ENCODE measurements around the gene SOX8.
"Not testable (repeated sequence)": the region's sequence is repeated elsewhere in the genome, so short reads cannot be mapped to it uniquely, and the experiment has no call there.

The SOX8 gene

DNA sequence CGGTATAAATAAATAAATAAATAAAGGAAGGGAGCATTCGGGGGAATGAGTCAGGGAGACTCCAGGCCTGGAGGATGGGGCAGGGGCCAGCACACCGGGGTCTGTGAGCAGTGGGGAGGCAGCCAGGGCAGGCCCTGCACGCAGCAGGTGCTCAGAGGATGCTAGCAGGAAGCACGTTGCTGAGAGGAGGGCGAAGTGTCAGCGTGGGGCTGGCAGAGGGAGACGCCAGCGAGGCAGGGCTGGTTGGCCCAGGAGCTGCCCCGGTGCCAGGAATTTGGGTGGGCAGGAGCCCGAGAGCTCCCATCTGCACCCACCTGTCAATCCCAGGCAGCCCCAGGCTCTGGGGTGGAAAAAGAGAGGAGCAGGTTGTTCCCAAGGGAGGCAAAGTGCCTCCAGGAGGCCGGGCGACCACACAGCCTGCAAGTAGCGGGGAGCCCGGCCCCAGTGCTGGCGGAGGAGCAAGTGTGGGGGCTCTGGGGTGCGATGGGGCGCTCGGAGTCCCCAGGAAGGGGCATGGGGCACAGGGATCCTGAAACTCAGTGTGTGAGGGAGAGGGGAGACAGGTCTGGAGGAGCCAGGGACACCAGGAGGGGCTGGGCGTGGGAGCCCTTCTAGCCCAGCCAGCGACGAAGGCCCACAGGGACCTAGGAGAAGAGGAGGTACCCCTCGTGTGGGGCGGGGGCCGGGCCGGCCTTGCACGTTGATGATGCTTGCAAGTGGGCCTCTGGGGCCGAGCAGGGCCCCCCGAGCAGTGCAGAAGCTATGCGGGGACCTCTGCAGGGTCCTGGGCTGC is 28.0 kb downstream of the SOX8 start:
- DNase-seq = no peak

DNA sequence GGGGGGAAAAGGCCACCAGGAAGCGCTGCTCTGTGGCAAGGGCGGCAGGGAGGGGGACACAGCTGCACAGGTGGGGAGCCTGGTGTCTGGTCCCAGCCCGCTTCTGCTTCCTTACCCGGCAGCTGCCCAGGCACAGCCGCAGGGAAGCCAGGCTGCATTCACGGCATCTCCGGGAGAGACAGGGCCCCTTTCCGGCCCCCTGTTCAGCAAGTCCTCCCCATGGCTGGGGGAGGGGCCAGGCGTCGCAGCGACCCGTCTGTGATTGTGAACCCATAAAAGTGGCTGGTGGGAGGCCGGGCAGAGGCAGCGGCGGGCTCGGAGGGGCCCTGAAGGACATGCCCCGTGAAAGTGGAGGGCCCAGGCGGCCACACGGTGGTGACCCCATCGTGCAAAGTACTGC is 28.7 kb downstream of the SOX8 start:
- no peak for DNase-seq

DNA sequence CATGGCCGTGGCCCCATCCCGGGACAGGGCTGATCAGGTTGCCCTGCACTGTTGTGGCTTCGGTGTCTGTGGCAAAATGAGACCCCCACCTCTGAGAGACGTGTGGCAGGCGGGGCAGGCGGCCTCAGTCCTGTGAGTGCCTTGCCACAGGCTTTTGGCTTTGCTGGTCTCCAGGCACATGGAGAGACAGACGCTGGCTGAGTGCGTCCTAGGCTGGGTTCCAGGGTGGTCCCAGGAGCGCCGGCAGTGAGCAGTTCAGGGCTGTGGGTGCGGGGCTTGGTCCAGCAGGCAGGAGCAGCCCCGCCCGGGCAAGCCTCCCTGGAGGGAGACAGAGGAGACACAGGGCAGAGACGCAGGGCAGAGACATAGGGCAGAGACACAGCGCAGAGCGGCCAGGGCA is 29.2 kb downstream of the SOX8 start:
- DNase-seq = no peak

DNA sequence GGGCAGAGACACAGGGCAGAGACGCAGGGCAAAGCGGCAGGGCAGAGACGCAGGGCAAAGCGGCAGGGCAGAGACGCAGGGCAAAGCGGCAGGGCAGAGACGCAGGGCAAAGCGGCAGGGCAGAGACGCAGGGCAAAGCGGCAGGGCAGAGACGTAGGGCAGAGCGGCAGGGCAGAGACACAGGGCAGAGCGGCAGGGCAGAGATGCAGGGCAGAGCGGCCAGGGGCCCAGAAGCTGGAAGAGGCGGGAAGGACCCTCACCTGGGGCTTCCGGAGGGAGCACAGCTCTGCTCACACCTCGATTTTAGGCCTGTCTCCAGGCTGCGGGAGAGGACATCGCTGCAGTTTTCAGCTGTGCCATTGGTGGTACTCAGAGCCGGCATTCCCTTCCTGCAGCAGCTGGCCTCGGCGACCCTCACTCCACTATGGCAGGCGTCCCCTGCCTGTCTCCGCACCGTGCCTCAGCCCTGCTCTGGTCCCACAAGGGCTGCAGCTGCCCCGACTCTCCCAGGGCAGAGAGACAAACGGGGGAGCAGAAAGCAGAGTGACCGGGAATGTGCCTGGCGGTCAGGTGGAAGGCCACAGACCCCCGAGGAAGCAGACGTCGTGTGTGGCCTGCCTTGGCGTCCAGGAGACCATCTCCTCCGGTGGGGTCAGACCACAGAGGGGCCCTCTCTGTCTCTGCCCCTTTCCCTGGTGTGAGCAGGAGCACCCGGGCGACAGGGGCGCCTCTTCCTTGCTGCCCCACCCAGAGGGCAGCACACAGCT is 29.9 kb downstream of the SOX8 start:
- DNase-seq = no peak

DNA sequence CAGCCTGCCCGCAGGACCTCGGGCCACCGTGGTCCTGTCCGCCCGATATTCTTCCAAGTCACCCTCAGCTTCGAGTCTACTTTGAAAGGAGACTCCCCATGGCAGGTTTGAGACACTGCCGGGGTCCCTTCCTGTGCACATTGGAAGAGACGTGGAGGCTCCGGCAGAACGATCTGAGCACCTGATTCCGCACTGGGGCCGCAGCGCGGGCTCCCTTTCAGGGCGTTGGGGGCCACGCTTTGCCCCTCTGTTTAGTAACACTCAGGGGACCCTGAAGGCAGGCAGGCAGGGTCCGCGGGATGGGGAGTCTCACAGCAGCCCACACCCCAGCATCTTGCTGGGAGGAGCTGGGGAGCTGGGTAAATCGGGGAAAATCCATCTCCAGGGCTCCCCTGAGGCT is 30.6 kb downstream of the SOX8 start:
- DNase-seq = no peak

DNA sequence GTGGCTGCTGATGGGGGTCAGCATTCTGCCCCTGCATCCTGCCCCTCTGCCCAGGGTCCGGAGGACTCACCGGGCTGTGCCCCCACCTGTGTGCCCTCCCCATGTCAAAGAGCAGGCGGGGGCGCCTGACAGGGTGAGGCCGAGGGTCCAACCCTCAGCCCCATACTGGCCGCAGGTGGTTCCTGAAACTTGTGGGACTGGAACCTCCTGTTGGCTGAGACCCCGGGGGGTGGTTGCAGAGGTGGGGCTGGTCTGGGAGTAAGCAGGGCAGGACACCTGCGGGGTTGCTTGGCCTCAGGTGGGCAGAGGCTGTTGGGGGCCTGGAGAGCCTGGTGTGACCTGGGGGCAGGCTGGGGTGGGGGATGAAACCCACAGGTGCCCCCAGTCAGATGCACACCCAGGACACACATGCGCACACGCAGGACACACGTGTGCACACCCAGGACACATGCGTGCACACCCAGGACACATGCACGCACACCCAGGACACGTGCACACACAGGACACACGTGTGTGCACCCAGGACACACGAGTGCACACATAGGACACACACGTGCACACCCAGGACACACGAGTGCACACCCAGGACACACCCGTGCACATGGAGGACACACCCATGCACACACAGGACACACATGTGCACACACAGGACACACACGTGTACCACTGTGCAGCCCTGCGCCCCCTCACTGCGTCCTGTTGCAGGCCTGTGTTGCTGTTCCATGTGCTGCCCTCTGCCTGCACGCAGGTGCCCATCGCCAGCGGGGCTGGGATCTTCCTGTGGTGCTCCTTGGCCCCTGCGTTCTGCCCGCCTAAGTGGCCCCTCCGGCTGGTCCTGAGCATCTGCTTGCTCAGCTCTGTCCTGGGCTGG is 31.4 kb downstream of the SOX8 start:
- no peak for DNase-seq

DNA sequence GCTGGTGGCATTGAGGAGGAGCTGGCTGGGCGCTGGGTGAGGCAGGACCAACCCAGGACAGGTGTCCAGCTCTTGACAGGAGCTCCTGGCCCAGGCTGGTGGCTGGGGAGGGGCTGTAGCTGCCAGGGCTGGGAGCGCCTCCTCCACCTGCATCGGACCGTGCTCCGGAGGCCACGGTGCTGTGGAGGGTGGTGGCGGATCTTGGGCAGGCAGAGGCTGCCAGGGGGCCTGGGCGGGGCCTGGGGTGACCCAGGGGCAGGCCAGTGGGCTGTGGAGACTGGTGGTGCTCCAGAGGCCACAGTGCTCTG is 32.0 kb downstream of the SOX8 start:
- DNase-seq = no peak

DNA sequence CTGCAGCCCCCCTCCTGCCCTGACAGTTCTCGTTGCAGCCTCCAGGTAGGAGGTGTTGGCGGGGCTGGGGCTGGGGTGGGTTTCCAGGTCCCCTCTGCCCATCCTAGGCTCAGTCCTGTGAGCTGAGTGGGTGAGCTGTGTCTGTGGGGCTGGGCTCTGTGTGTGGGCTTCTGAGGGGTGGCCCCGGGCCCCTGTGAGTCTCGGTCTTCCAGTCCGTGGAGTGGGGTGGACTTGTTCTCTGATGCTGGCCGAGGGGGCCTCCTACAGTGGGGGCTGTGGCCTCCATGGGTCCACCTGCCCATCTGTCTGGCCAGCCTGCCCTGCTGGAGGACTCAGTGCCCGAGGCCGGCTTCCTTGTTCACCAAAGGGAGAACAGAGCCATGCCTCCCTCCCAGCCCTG is 32.7 kb downstream of the SOX8 start:
- no peak for DNase-seq

DNA sequence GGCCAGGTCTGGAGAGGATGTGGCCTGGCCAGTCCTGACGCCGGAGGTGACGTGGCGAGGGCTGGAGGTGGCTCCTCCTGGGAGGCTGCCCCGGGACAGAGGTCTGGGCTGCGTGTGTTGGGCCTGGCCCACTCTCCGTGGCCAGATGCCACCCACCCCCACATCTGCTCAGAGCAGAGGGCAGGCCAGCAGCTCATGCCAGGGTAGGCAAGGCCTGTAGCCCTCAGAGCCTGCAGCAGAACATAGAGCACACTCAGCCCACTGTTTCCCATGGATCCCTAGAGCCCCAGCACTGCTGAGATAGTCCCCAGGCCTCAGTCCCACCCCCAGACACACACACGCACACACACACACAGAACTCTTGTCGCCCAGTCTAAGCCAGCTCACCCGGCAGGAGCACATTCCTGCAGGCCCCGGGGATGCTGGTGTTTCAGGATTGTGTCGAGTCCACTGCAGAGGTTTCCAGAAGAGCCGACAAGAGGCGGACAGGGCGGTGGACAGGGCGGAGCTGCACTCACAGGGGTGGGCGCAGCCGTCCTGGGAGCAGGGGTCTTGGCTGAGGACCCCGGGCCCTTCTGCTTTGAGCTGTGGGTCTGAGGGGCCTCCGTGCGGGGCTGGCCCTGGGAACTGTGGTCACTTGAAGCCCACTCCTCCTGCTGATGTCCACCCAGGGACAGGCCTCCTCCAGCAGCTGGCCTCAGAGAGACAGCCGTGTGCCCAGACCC is 33.4 kb downstream of the SOX8 start:
- DNase-seq = no peak

DNA sequence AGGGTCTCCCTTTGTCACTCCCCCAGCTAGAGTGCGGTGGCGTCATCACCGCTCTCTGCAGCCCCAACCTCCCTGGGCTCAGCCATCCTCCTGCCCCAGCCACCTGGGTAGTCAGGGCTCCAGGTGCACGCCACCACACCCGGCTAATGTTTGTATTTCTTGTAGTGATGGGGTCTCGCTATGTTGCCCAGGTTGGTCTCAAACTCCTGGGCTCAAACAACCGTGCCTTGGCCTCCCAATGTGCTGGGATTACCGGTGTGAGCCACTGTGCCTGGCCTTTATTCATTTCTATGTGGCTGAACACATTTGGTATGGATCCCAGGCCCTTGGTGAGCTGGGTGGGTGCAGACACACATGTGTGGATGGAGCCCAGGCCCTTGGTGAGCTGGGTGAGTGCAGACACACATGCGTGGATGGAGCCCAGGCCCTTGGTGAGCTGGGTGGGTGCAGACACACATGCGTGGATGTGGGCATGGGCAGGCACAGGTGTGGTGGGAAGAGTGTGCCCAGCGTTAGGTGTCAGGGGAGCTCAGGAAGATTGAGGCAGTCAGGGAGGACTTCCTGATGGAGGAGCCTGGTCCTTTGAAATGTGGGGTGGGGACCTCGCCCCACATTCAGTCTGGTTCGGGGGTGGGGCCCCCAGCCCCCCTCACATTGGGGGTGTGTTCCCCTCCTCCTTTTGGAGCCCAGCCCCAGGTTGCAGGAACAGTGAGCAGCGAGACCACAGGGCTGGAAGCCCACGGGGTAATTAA is 37.1 kb downstream of the SOX8 start:
- no peak for DNase-seq

DNA sequence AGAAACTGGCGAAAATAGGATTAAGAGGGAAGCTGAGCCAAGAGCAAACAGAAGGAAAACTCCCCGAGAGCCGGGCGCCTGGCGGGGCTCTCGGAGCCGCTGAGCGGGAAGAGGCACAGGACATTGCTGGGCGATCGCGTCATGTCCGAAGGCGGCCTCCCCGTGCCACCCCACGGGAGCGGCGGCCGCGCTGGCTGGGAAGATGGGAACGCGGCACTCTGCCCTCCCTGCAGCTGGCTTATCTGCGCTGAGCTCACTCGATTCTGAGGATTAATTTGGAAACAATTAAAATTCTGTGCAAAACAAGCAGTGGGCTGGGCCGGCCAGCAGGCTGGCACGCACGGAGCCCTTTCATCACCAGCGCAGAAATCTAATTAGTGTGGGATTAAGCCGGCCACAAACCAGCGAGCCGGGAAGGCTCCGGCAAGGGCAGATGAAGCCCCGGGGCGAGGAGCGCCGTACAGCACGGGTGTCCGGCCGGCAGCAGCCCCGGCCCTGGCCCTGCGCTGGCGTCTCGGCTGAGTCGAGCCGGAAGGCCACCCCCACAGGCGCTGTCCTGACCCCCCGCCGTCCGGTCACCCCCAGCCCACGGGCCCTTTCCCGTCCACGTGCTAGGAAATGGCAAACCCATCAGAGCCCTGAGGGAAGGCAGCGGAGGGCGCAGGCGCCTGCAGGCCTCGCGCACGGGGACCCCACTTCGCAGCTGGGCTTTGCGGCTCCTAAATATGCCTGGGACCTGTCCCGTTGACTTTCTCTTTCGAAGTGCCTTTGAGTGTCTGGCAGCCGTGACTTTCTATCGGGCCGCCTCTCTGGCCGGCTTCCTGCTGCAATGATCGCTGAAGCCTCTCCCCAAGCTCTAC is 37.9 kb downstream of the SOX8 start:
- no peak for DNase-seq

DNA sequence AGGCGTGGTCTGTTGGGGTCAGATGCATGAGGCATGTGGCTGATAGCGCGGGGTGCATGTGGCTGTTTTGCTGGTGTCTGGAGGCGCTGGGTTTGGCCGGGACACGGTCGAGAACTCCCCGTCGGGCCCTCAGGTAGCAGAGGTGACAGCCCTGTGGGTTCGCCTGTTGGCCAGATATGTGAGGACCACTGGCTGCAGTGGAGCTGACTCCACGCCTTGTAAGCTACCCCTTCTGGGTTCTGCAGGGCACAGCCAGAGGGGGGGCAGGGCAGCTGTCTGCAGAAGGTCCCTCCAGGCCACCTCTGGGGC is 38.5 kb downstream of the SOX8 start:
- DNase-seq = no peak

DNA sequence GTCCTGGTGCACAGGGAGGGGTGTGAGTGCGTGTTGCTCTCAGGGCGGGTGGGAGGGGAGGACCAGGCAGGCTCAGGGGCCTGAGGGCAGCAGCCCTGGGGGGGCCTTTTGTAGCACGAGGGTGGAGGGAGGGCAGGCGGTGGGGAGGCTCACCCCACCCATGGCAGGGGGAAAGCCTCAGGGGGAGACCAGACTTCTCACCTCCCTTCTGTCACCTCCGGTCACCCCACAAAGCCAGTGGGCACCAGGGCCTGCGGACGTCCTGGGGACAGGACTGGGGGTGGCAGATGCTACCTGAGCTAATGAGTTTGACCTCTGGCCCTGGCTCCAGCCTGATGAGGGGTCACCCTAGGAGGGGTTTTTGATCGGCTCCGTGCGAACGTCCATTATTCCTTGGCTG is 39.0 kb downstream of the SOX8 start:
- no peak for DNase-seq

DNA sequence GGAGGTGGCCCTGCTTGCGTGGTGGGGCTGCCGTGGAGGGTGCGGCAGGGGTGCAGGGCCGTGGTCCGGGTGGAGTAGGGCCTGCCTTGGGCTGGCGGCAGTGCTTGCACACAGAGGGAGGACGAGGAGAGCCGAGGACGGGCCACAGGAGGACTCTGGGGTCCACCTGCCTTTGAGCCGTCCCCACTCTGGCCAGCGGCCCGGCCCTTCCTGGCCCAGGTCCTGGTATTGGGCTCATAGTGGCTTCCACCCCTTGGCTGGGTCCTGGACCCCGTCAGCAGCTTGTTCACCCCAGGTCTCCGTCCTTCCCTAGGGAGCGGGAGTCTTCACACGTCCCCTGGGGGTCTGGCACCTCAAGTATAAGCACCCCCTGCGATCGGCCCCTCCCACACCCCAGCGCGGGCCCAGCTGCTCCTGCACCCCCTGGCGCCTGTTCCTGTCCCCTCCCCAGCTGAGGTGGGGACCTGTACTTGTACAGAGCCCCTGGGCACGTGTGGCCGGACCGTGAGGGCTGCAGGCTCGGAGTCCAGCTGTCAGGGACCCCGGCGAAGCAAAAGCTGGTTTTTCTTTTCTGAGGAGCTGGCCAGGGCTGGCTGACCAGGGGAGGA is 40.1 kb downstream of the SOX8 start:
- DNase-seq = no peak

DNA sequence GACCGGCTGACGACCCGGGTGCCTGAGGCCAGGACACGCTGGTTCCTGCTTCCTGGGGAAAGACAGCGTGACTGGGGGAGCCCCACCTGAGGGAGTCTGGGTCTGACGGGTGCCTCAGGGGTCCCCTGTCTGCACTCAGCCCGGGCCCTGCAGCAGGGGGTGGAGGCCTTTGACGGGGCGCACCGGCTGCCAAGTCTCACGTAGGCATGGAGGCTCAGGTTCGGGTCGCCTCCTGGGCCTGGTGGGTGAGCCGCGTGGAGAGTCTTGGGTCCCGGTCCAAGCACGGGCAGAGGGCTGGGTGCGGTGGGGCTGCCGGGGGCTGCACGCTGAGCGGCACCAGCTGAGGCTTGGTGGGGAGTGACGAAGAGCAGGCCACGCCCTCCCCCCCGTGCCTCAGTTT is 40.9 kb downstream of the SOX8 start:
- no peak for DNase-seq

DNA sequence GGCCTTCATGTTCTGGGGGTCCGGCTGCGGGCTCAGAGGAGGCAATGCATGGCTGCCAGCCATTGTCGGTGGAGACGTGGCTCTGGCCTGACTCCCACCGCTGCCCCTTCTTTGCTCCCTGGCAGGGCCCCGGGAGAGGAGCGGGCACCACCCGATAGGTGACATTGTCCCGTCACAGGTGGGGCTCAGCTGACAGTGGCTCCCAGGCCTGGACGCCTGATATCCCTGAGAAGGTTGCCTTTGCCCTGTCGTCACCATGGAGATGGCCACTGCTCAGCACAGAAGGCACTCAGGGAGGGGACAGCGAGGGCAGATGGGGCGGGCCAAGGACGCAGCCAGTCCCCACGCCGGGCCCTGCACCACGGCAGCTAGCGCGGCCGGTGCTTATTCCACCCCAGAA is 42.6 kb downstream of the SOX8 start:
- no peak for DNase-seq

DNA sequence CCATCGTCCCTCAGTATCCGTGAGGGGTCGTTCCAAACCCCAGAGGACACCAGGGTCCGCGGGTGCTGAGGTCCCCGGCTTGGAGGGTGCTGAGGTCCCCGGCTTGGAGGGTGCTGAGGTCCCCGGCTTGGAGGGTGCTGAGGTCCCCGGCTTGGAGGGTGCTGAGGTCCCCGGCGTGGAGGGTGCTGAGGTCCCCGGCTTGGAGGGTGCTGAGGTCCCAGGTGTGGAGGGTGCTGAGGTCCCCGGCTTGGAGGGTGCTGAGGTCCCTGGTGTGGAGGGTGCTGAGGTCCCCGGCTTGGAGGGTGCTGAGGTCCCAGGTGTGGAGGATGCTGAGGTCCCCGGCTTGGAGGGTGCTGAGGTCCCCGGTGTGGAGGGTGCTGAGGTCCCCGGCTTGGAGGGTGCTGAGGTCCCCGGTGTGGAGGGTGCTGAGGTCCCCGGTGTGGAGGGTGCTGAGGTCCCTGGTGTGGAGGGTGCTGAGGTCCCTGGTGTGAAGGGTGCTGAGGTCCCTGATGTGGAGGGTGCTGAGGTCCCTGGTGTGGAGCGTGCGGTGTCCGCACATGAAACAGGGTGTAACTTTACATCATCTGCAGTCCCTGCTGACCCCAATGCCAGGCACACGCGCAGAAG is 43.7 kb downstream of the SOX8 start:
- DNase-seq = not testable (repeated sequence)

DNA sequence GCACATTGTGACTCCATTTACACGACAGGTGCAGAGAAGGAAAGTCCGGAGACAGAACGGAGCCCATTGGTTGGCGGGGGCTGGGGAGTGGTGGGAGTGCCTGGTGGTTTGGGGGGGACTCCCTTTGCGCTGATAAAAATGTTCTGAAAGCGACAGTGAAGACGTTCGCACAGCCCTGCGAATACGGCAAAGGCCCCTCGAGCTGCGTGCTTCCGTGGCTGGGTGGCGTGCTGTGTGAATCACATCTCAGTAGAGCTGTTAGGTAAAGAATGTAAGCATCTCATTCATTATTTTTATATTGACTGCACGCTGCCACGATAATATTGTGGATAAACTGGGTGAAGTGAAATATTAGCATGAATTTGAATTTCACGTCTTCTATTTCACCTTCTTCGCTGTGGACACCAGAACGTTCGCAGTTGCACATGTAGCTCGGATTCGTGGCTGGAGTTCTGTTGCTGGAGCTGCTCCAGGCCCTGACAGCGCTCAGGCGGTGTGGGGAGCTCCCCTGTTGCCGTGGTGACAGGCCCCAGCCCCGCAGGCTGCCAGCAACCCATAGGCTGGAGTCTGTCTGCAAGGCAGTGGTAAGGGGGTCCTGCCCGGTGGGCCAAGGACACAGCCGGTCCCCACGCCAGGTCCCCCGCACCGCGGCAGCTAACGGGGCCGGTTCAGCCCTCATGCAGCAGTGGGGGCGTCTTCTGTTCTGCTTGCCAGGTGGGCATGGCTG is 44.6 kb downstream of the SOX8 start:
- no peak for DNase-seq

DNA sequence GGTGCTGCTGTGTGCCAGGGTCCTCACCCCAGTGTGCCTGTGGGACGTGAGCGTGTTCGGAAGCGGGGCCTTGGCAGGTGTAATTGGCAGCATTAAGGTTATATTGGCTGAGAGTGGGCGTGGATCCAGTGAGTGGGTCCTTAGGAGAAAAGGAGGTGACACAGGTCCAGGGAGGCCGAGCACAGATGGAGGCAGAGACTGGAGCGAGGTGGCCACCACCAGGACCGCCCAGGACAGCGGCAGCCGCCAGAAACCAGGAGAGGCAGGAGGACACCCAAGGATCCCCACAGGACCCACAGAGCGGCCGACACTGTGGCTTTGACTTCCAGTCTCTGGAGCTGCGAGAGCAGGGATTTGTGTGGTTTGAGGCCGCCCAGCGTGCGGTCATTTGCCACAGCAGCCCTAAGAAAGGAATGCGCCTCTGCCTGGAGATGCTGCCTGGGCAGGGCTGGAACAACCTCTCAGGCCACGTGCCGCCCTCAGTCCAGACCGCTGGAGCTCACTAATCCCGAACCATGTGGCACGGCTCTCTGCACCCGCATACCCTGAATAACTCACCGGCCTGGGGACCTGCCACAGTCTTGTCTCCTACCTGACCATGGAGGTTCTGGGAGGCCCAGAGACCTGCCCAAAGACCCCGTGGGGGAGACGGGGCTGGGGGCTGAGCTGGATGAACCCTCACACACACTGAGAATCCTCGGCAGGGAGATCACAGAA is 45.4 kb downstream of the SOX8 start:
- DNase-seq = no peak
